Measurements from ENCODE around the gene CLDN12.

The CLDN12 gene

GRCh38 chr7:90403174-90404113, at the start of gene CLDN12:
CLDN12 (plus strand) TSS chr7:90403461; CDS start chr7:90412677, 9,216 bp downstream.
- DNase-seq (ENCODE audit: low read depth), result peak; percentile 64

- no peak for DNase-seq (ENCODE audit: low read depth)
Observed at GRCh38 chr7:90383422-90383821, 19.8 kb upstream of the CLDN12 start.

GRCh38 chr7:90383861-90384260, 19.4 kb upstream of the CLDN12 start:
- DNase-seq (ENCODE audit: low read depth), result no peak

- no peak for DNase-seq (ENCODE audit: low read depth)
Observed at GRCh38 chr7:90384433-90384832, 18.8 kb upstream of the CLDN12 start.

GRCh38 chr7:90387470-90388240, 15.6 kb upstream of the CLDN12 start:
- DNase-seq (ENCODE audit: low read depth), result no peak

- DNase-seq (ENCODE audit: low read depth), result no peak
Observed at GRCh38 chr7:90390926-90391325, 12.3 kb upstream of the CLDN12 start.

GRCh38 chr7:90391488-90391887, 11.8 kb upstream of the CLDN12 start:
- DNase-seq (ENCODE audit: low read depth), result no peak

- no peak for DNase-seq (ENCODE audit: low read depth)
Observed at GRCh38 chr7:90396420-90396819, 6.8 kb upstream of the CLDN12 start.

- no peak for DNase-seq (ENCODE audit: low read depth)
Observed at GRCh38 chr7:90401989-90402388, 1.3 kb upstream of the CLDN12 start.

- DNase-seq (ENCODE audit: low read depth), result no peak
Observed at GRCh38 chr7:90402785-90403173, 482 bp upstream of the CLDN12 start.

- DNase-seq (ENCODE audit: low read depth), result no peak
Observed at GRCh38 chr7:90404777-90405176, 1.5 kb downstream of the CLDN12 start.

GRCh38 chr7:90407484-90407821, 4.2 kb downstream of the CLDN12 start:
- DNase-seq (ENCODE audit: low read depth), result no peak

GRCh38 chr7:90408142-90408541, 4.9 kb downstream of the CLDN12 start:
- DNase-seq (ENCODE audit: low read depth), result no peak

GRCh38 chr7:90409667-90410066, 6.4 kb downstream of the CLDN12 start:
- no peak for DNase-seq (ENCODE audit: low read depth)

GRCh38 chr7:90411510-90411909, 8.2 kb downstream of the CLDN12 start:
- DNase-seq (ENCODE audit: low read depth), result no peak

- DNase-seq (ENCODE audit: low read depth), result peak; percentile 5
Observed at GRCh38 chr7:90412458-90413184, 9.4 kb downstream of the CLDN12 start.

- DNase-seq (ENCODE audit: low read depth), result no peak
Observed at GRCh38 chr7:90413185-90413528, 9.9 kb downstream of the CLDN12 start.

GRCh38 chr7:90421651-90422050, 18.4 kb downstream of the CLDN12 start:
- no peak for DNase-seq (ENCODE audit: low read depth)

- no peak for DNase-seq (ENCODE audit: low read depth)
Observed at GRCh38 chr7:90424720-90425119, 21.5 kb downstream of the CLDN12 start.

GRCh38 chr7:90425376-90425775, 22.1 kb downstream of the CLDN12 start:
- DNase-seq (ENCODE audit: low read depth), result no peak

- no peak for DNase-seq (ENCODE audit: low read depth)
Observed at GRCh38 chr7:90430614-90431460, 27.6 kb downstream of the CLDN12 start.

- no peak for DNase-seq (ENCODE audit: low read depth)
Observed at GRCh38 chr7:90432752-90433151, 29.5 kb downstream of the CLDN12 start.

All from activated T-cell treated with anti-CD3 and anti-CD28 coated beads for 48 hours (primary cell).